H1 (cell line): ENCODE measurements around the gene SEMA6A. TPM values are rescaled to one million over a fixed set of nuclear protein-coding genes. Genes with fewer than 3 reads are reported as not detected.

ENCODE experiments used
- CTCF ChIA-PET: fragments of 300-600 bp; sonication (Branson Sonifier 250); formaldehyde crosslinking; loops from one replicate; lab custom pipeline; 2021; ENCODE audit not compliant: partially characterized antibody; lab: Charles Lee
- POLR2A ChIA-PET: fragments of 300-600 bp; sonication (Branson Sonifier 250); formaldehyde crosslinking; loops from one replicate; lab custom pipeline; 2021; ENCODE audit warnings: inconsistent platforms; ENCODE audit not compliant: partially characterized antibody; lab: Charles Lee
- DNase-seq, 2 experiments: peaks; one replicate each; pipeline versions ENCODE4 v3.0.0 to v3.0.0-alpha.2; 2010 to 2022; ENCODE audit warnings: low spot score in 2 of 2, low read depth in 1 of 2, mixed read lengths in 1 of 2
- FAIRE-seq: peaks from 2 replicates; lab custom pipeline; 2011; peaks lifted over from hg19 to GRCh38; lab: Jason Lieb, UNC
- H2AFZ ChIP-seq: 2 replicates; pipeline ENCODE4 v1.8.1; 2012; ENCODE audit warnings: low read length, inconsistent platforms
- H2AK5ac ChIP-seq: 2 replicates; pipeline ENCODE4 v1.6.1; 2013; ENCODE audit warnings: low read depth, low read length
- H2BK120ac ChIP-seq: replicated peaks from 2 replicates; pipeline ENCODE3; 2013; ENCODE audit warnings: low read depth, low read length, inconsistent platforms
- H2BK12ac ChIP-seq: 2 replicates; pipeline ENCODE4 v1.6.1; 2013; ENCODE audit warnings: low read depth, low read length
- H2BK15ac ChIP-seq: 2 replicates; pipeline ENCODE4 v1.6.1; 2013; ENCODE audit warnings: low read length
- H2BK20ac ChIP-seq: 2 replicates; pipeline ENCODE4 v1.6.1; 2013; ENCODE audit warnings: low read length
- H2BK5ac ChIP-seq: 2 replicates; pipeline ENCODE4 v1.6.1; 2013; ENCODE audit warnings: low read depth, low read length
- H3K14ac ChIP-seq: 2 replicates; pipeline ENCODE4 v1.6.1; 2013; ENCODE audit warnings: inconsistent platforms; ENCODE audit not compliant: insufficient read length
- H3K18ac ChIP-seq: 2 replicates; pipeline ENCODE4 v1.6.1; 2013; ENCODE audit warnings: low read length; ENCODE audit errors: extremely low read depth
- H3K23ac ChIP-seq: 2 replicates; pipeline ENCODE4 v1.6.1; 2013; ENCODE audit warnings: inconsistent platforms; ENCODE audit not compliant: insufficient read length
- H3K23me2 ChIP-seq: 2 replicates; pipeline ENCODE4 v1.6.1; 2013; ENCODE audit warnings: low read depth, low read length
- H3K27ac ChIP-seq: 2 replicates; pipeline ENCODE4 v1.6.1; 2011; ENCODE audit warnings: low read depth, low read length, inconsistent platforms
- H3K27me3 ChIP-seq, 4 experiments: replicated peaks in 1 of 4; 1 replicate in 1 of 4; 2 replicates in 3 of 4; pipeline versions ENCODE4 v1.6.1 to v1.8.1; 2011 to 2013; ENCODE audit warnings: low read length in 3 of 4, mild to moderate bottlenecking in 3 of 4, inconsistent platforms in 2 of 4, mixed read lengths in 2 of 4, moderate library complexity in 1 of 4; ENCODE audit not compliant: control insufficient read depth in 3 of 4, insufficient read depth in 3 of 4; ENCODE audit errors: extremely low read depth in 1 of 4
- H3K36me3 ChIP-seq, 4 experiments: 2 replicates each; pipeline versions ENCODE4 v1.6.1 to v1.8.1; 2011 to 2013; ENCODE audit warnings: mild to moderate bottlenecking in 4 of 4, low read length in 3 of 4, moderate library complexity in 2 of 4, control low read depth in 1 of 4, inconsistent platforms in 1 of 4; ENCODE audit not compliant: insufficient read depth in 4 of 4, control insufficient read depth in 2 of 4
- H3K4ac ChIP-seq: replicated peaks from 2 replicates; pipeline ENCODE3; 2013; ENCODE audit warnings: low read length, low read depth, mixed read lengths, inconsistent platforms; ENCODE audit not compliant: insufficient read length
- H3K4me1 ChIP-seq, 4 experiments: replicated peaks in 1 of 4; 1 replicate in 1 of 4; 2 replicates in 3 of 4; pipeline versions ENCODE4 v1.6.1 to v1.8.1; 2011 to 2013; ENCODE audit warnings: low read length in 3 of 4, inconsistent platforms in 2 of 4, mixed read lengths in 1 of 4; ENCODE audit not compliant: insufficient read depth in 4 of 4, control insufficient read depth in 3 of 4
- H3K4me2 ChIP-seq, 2 experiments: 2 replicates each; pipeline versions ENCODE4 v1.6.1 to v1.8.1; 2011 to 2013; ENCODE audit warnings: low read depth in 2 of 2, low read length in 2 of 2, control low read depth in 1 of 2, inconsistent platforms in 1 of 2, mild to moderate bottlenecking in 1 of 2; ENCODE audit not compliant: insufficient read depth in 1 of 2
- H3K4me3 ChIP-seq, 4 experiments: fragments of 200-600, 300-600 bp in 1 of 4; sonication (generic), shearing (Covaris generic), sonication (Bioruptor Twin) in 1 of 4; 2 replicates each; pipeline versions ENCODE4 v1.5.1 to v1.8.1; 2011 to 2016; ENCODE audit warnings: low read length in 4 of 4, low read depth in 3 of 4, control low read depth in 2 of 4, inconsistent platforms in 2 of 4, mild to moderate bottlenecking in 2 of 4, mixed read lengths in 1 of 4, moderate library complexity in 1 of 4; ENCODE audit not compliant: insufficient read depth in 2 of 4; ENCODE audit errors: extremely low read depth in 1 of 4
- H3K56ac ChIP-seq: replicated peaks from 2 replicates; pipeline ENCODE3; 2013; ENCODE audit warnings: low read depth, mild to moderate bottlenecking, mixed read lengths, low read length, inconsistent platforms; ENCODE audit not compliant: insufficient read length
- H3K79me1 ChIP-seq: 2 replicates; pipeline ENCODE4 v1.6.1; 2013; ENCODE audit warnings: low read depth, low read length, control low read depth
- H3K79me2 ChIP-seq, 2 experiments: 2 replicates each; pipeline versions ENCODE4 v1.6.1 to v1.8.1; 2012 to 2013; ENCODE audit warnings: low read length in 2 of 2, mild to moderate bottlenecking in 2 of 2, inconsistent platforms in 1 of 2; ENCODE audit not compliant: insufficient read depth in 2 of 2, control insufficient read depth in 1 of 2
- H3K9ac ChIP-seq, 4 experiments: replicated peaks in 1 of 4; 1 replicate in 1 of 4; 2 replicates in 3 of 4; pipeline versions ENCODE4 v1.6.1 to v1.8.1; 2011 to 2013; ENCODE audit warnings: low read depth in 3 of 4, low read length in 3 of 4, control low read depth in 2 of 4, mild to moderate bottlenecking in 2 of 4, moderate library complexity in 2 of 4, inconsistent platforms in 1 of 4; ENCODE audit errors: extremely low read depth in 1 of 4
- H3K9me3 ChIP-seq, 2 experiments: 2 replicates each; pipeline versions ENCODE4 v1.6.1 to v1.8.1; 2012 to 2013; ENCODE audit warnings: mild to moderate bottlenecking in 2 of 2, moderate library complexity in 2 of 2, control low read depth in 1 of 2, inconsistent platforms in 1 of 2, low read depth in 1 of 2, low read length in 1 of 2, mixed read lengths in 1 of 2; ENCODE audit not compliant: insufficient read depth in 2 of 2
- H4K20me1 ChIP-seq, 2 experiments: replicated peaks in 1 of 2; 2 replicates each; pipeline versions ENCODE3 to v1.8.1; 2011 to 2013; ENCODE audit warnings: inconsistent platforms in 2 of 2, low read length in 2 of 2, mild to moderate bottlenecking in 1 of 2; ENCODE audit not compliant: insufficient read depth in 2 of 2, control insufficient read depth in 1 of 2
- H4K5ac ChIP-seq: 2 replicates; pipeline ENCODE4 v1.6.1; 2013; ENCODE audit warnings: low read length, low read depth, mixed read lengths, inconsistent platforms; ENCODE audit not compliant: insufficient read length
- H4K8ac ChIP-seq: 2 replicates; pipeline ENCODE4 v1.8.0; 2013; ENCODE audit warnings: mild to moderate bottlenecking, moderate library complexity, low read length, inconsistent platforms; ENCODE audit not compliant: insufficient read depth; ENCODE audit errors: extremely low read depth
- H4K91ac ChIP-seq: replicated peaks from 2 replicates; pipeline ENCODE3; 2013; ENCODE audit warnings: low read length, mixed read lengths, inconsistent platforms; ENCODE audit not compliant: insufficient read length
- ASH2L ChIP-seq: fragments of 200-600, 300-600 bp; sonication (generic); IDR thresholded peaks from one replicate; pipeline ENCODE4 v1.7.1; 2017; ENCODE audit warnings: low read length
- CHD2 ChIP-seq: IDR thresholded peaks from 2 replicates; pipeline ENCODE4 v1.6.1; 2012; ENCODE audit warnings: low read length, improper control_type of control experiment
- EGR1 ChIP-seq: IDR thresholded peaks from 2 replicates; pipeline ENCODE4 v1.6.1; 2011; ENCODE audit warnings: low read depth, low read length, borderline replicate concordance
- JUN ChIP-seq: IDR thresholded peaks from 2 replicates; pipeline ENCODE4 v1.6.1; 2011; ENCODE audit warnings: low read depth, mild to moderate bottlenecking, improper control_type of control experiment, low read length
- POLR2A ChIP-seq, 2 experiments: IDR thresholded peaks; 1 replicate in 1 of 2; 2 replicates in 1 of 2; pipeline ENCODE4 v1.6.1; 2011; ENCODE audit warnings: low read depth in 2 of 2, low read length in 2 of 2, mild to moderate bottlenecking in 2 of 2; ENCODE audit errors: control extremely low read depth in 1 of 2
- POLR2AphosphoS5 ChIP-seq: IDR thresholded peaks from 2 replicates; pipeline ENCODE4 v1.6.1; 2011; ENCODE audit warnings: low read depth, low read length
- RNF2 ChIP-seq: fragments of 200-900, 300-1000 bp; sonication (generic); IDR thresholded peaks from 2 replicates; pipeline ENCODE4 v1.7.1; 2016; ENCODE audit warnings: borderline replicate concordance, low read depth, mild to moderate bottlenecking, antibody characterized with exemption, low read length; ENCODE audit not compliant: poor library complexity, severe bottlenecking; ENCODE audit errors: missing control alignments
- TAF7 ChIP-seq: optimal IDR thresholded peaks from 2 replicates; pipeline ENCODE3; 2011; ENCODE audit warnings: low read depth, mild to moderate bottlenecking, inconsistent platforms, low read length, moderate library complexity, borderline replicate concordance
- WGBS, 2 experiments: shearing (Covaris generic) in 1 of 2; methylation state at CpG; one replicate each; pipeline versions ENCODE4 v1.1.6 to v1.1.7; 2013 to 2015; ENCODE audit warnings: low lambda C conversion rate in 2 of 2, mixed read lengths in 2 of 2, inconsistent platforms in 1 of 2, low coverage in 1 of 2, missing lambda C conversion rate in 1 of 2; ENCODE audit not compliant: insufficient replicate concordance in 2 of 2, insufficient coverage in 1 of 2, insufficient read length in 1 of 2; ENCODE audit errors: extremely low coverage in 1 of 2, missing lambda C conversion rate in 1 of 2; 5-methylcytosine and 5-hydroxymethylcytosine counted together
- polyA plus RNA-seq, 7 experiments: library from polyadenylated mRNA; depleted of rRNA in 3 of 7; stranded (reverse) in 5 of 7; unstranded in 2 of 7; fragments of >200 nt in 5 of 7; fragments of 200-250 nt in 2 of 7; gene quantifications; 1 replicate in 5 of 7; 2 replicates in 1 of 7; 4 replicates in 1 of 7; pipeline versions ENCODE4 v1.2.1 to v1.2.3, GENCODE V29; 2011 to 2013; ENCODE audit warnings: missing spikeins in 2 of 7, mixed read lengths in 2 of 7
- total RNA-seq: library from RNA; stranded (reverse); fragmentation: NEBNext Ultra II Directional; extraction: Animal tissue kit (Norgen Biotek cat#: 25700); gene quantifications from 2 replicates; pipeline ENCODE4 v1.2.1, GENCODE V29; 2021
- TF ChIP-seq, protein P1 (sequence below), 3 experiments: IDR thresholded peaks; 1 replicate in 2 of 3; 2 replicates in 1 of 3; pipeline versions ENCODE4 v1.5.1 to v1.6.1; 2011; ENCODE audit warnings: low read length in 3 of 3, mild to moderate bottlenecking in 3 of 3, inconsistent platforms in 2 of 3, low read depth in 1 of 3, moderate library complexity in 1 of 3; ENCODE audit not compliant: insufficient read depth in 1 of 3; ENCODE audit errors: control extremely low read depth in 1 of 3

The SEMA6A gene
- total and polyA plus RNA-seq, 2 of the 8 experiments (the other 6 are each of a cell fraction or from before 2014, with no cell fraction given) = 78.3 to 277 TPM

DNA sequence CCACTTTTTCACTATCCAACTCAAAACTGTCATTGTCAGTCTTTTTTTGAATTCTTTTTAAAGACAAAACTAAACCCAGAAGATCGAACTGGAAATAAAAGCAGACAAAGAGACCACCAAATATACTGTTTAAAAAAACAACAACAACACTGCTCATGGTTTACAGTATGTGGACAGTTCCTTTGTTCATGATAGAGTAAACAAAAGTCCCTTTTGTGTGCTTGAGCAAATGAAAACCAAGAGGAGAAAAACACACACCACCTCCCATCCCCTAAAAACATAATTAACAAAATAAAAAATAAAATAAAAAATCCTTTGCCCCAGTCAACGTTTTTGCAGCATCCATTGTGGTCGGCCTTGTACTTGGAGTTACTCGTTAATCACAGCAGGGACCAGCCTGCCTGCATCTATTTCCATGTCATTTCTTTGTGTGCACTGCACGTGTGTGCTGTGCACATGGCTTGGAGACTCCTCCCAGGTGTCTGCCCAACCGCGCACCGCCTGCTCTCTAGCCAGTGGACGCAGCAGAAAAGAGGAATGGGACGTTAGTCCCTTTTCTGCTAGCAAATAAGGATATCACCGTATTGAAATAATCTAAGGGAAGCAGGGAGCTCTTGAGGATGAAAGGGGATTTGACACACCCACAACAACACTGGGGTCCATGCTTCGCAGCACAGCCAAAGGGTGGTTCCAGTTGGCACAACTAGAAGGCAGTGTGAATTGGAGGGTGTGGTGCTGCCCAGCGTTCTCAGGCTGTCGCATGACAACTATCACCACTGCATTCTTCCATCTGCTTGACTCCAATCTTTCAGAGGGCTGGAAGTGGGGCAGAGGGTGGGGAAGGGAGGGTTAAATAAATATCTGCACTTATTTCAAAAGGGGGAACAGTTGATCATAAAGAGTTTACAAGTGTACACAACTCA is 130.0 kb downstream of the SEMA6A start:
- no peak for DNase-seq
- no peak overlapping the region for H4K8ac ChIP-seq
- peaks cover 1 to 24% (median 10%) of the 10 kb centered on the region in 4 experiments for H3K4me1 ChIP-seq
- no peak overlapping the region for H4K5ac ChIP-seq
- no peaks in the 10 kb centered on the region for H3K9me3 ChIP-seq
- POLR2A ChIA-PET = no interaction called here
- no peak overlapping the region for H2BK20ac ChIP-seq
- H3K36me3 ChIP-seq = peaks cover 15 to 50% (median 26%) of the 10 kb centered on the region in 4 experiments; a peak in 7 of 8 replicates
- 89% methylated on average over 14 of the region's 14 CpGs; no CpG with 5 or more reads in 1 of the 2 experiments for WGBS, 2 experiments
- no peak overlapping the region for H2AK5ac ChIP-seq
- H3K56ac ChIP-seq = no peak overlapping the region
- H3K27ac ChIP-seq = no peak overlapping the region
- H2BK5ac ChIP-seq = no peak overlapping the region
- no peak overlapping the region for H3K9ac ChIP-seq
- no peak overlapping the region for H2BK12ac ChIP-seq
- peaks cover 0 to 5% of the 10 kb centered on the region in 2 experiments for H4K20me1 ChIP-seq
- no peaks in the 10 kb centered on the region for H3K79me2 ChIP-seq
- H3K14ac ChIP-seq = no peak overlapping the region
- H3K4me2 ChIP-seq = no peak overlapping the region
- no peak overlapping the region for H3K23ac ChIP-seq
- H3K79me1 ChIP-seq = no peaks in the 10 kb centered on the region; the same call in 1 of the 2 replicates
- H2AFZ ChIP-seq = no peak overlapping the region
- no peak overlapping the region for H2BK120ac ChIP-seq
- no peak overlapping the region for H3K18ac ChIP-seq
- no peak overlapping the region for H3K4me3 ChIP-seq
- H3K4ac ChIP-seq = no peak overlapping the region
- CTCF ChIA-PET = interaction anchor here (0.9 kb wide), 1 partner anchor 9 kb away, joined by 4 read pairs; no protein-coding TSS in a partner anchor
- no peak for FAIRE-seq
- peaks cover 0 to 6% (median 3%) of the 10 kb centered on the region in 4 experiments; a peak in 2 of 7 replicates for H3K27me3 ChIP-seq
- no peak overlapping the region for H2BK15ac ChIP-seq
- H3K23me2 ChIP-seq = no peaks in the 10 kb centered on the region
- H4K91ac ChIP-seq = no peak overlapping the region
- TF ChIP-seq CHD2 (no peak), ASH2L (no peak), EGR1 (no peak), POLR2AphosphoS5 (no peak; the same call in 1 of the 2 replicates), POLR2A (IDR thresholded peaks at IDR 0.05; ENCODE audit: control extremely low read depth in 1 of 2, low read depth in 2 of 2, low read length in 2 of 2) (no peak), TAF7 (no peak), RNF2 (no peak), JUN (no peak)
- TF ChIP-seq, protein P1, sequence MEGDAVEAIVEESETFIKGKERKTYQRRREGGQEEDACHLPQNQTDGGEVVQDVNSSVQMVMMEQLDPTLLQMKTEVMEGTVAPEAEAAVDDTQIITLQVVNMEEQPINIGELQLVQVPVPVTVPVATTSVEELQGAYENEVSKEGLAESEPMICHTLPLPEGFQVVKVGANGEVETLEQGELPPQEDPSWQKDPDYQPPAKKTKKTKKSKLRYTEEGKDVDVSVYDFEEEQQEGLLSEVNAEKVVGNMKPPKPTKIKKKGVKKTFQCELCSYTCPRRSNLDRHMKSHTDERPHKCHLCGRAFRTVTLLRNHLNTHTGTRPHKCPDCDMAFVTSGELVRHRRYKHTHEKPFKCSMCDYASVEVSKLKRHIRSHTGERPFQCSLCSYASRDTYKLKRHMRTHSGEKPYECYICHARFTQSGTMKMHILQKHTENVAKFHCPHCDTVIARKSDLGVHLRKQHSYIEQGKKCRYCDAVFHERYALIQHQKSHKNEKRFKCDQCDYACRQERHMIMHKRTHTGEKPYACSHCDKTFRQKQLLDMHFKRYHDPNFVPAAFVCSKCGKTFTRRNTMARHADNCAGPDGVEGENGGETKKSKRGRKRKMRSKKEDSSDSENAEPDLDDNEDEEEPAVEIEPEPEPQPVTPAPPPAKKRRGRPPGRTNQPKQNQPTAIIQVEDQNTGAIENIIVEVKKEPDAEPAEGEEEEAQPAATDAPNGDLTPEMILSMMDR (IDR thresholded peaks at IDR 0.05; ENCODE audit: control extremely low read depth in 1 of 3, insufficient read depth in 1 of 3, low read depth in 1 of 3, low read length in 3 of 3) = no peak
